NCI-H345 treated with DMSO at 0.1 percent for 48 hours (cell line): ENCODE measurements around the gene KDSR.
"Not testable (repeated sequence)": the region's sequence is repeated elsewhere in the genome, so short reads cannot be mapped to it uniquely, and the experiment has no call there.

Experiments
- DNase-seq: peaks from one replicate; lab custom pipeline; 2025; ENCODE audit not compliant: unreplicated experiment; lab: John Stamatoyannopoulos, UW

The KDSR gene

DNA sequence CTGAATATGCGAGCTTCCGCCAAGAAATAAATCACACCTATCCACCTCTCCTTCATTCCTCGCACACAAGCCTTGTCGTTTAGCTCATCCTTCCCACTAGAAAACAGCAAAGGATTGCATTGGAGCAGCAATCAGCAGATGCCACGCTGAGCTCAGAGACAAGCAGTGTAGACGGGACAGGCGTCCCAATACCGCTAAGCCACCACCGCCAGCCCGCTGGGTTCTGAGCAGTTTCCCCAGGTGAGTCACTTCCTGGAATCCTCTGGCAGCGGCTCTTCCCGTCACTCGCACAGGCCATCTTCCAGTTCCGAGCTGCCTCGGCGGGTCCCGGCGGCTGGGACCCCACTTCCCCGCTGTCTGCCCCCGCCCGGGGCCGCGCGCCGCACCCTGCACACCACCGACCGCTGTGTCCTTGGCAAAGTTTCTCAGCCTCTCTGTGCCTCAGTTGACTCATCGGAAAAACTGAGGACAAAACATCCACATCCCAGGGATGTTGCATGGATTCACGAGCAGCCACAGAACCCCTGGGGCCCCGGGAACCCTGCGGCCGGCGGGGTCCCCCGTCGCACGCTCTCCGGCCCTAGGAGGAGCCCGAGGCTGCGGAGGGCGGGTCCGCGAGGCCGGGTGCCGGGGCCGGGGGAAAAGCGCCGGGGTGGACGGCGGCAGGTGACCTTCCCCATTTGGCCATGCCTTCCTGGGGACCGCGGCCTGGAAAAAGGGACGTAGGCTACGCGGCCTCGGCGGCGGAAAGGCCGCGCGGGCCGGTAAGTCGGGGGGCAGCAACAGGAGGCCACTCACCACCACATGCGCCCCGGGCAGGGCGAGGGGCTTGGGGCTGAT, 573 bp downstream of the KDSR start:
- peak; percentile 8 for DNase-seq

- no peak for DNase-seq
These were observed 1.2 kb downstream of the KDSR start for GRCh38 chr18:63365876-63366212.

GRCh38 chr18:63363951-63364350, 3.1 kb downstream of the KDSR start:
- DNase-seq, result no peak

GRCh38 chr18:63363420-63363819, 3.6 kb downstream of the KDSR start:
- not testable (repeated sequence) for DNase-seq

DNA sequence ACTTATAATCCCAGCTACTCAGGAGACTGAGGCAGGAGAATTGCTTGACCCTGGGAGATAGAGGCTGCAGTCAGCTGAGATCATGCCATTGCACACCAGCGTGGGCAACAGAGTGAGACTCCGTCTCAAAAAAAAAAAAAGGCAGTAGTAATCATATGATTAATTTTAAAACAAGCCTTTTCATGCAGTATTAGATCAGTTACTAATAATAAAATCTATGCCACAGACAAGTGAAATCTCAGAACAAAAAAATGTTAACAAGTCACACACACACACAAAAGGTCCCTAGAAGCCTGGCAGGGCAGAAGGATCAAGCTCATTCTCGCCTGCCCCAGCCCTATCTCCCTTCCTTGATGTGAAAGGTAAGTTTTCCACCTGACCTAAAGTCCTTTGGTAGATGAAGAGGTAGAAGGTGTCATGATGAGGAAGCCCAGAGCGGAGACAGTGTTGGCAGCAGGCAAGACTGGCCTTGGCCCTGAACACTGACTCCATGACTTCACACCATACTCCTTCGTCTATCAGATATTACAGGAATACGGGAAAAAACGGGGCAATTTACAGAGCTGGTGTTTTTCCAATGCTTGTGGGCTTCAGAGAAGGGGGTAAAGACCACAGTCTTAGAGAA, 10.6 kb downstream of the KDSR start:
- DNase-seq, result no peak

DNA sequence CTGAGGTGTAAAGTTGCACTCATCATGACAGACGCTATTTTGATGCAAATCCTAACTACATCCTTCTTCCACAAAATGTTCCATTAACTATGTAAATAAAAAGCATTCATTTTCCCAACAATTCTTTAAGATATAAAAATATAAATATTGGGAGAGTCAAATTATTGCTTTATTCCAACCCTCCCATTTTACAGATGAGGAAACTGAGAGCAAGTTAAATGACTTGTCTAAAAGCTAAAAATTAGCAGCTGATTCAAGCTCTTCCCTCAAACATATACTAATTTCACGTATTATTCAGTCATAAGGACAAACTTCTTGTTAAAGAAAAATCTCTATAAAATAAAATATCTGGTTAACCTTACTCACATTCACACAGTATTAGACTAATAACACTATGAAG, 16.8 kb downstream of the KDSR start:
- DNase-seq, result no peak

DNA sequence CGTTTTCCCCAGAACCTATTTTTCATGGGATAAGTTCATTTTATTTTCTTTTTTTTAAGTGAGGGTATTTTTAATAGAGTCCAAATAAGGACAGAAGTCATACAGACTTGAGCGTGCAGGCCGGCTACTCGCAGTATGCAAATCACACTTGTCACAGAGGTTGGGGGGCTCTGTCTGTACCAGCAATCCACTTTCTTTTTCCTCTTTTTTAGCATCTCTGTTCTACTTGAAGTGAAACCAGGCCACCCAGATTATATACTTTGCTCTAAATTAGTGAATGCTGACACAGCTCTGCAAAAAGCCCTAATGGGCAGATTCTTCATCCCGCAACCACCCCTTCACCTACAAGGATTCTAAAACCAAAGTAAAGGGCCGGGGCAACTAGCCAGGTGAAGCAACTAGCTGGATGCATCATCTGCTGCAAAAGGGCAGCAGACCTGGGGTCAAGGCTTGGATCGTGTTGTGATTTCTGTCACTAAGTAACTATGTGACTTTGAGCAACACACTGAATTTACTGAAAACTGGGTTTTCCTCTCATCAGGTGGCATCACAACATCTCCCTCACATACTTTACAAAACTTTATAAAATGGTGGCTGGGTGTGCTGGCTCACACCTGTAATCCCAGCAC, 18.4 kb downstream of the KDSR start:
- no peak for DNase-seq

DNA sequence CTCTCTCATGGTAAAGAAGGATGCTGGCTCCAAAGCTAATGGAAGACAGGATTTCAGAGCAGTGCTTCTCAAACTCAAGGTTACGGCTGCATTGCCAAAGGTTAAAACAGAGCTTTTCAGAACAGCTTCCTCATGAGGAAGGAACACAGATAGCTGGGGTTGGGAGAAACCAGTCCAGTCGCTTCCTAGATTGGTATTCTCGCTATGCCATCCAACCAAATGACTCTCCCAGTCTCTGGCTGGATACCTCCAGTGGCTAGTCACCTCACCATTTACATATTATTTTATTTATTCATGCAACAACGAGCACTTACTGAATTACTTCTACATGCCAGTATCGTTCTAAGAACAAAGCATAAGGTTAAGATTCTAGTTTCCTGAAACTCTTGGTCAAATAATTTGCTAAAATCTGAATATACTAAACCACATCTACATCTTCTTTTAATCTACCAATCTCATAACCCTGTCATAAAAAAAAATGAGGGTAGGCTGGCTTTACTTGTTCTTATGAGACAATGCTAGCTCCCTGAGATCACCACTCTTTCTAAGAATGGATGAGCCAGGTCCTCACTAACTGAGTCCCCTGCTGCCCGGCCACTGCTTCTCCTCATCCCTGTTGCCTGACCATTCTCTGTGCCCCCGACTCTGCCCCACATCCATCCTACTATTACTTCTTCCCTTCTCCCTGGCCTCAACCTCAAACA, 20.4 kb downstream of the KDSR start:
- no peak for DNase-seq

GRCh38 chr18:63346031-63346430, 21.0 kb downstream of the KDSR start:
- DNase-seq, result no peak

GRCh38 chr18:63344918-63345317, 22.1 kb downstream of the KDSR start:
- no peak for DNase-seq

GRCh38 chr18:63344263-63344662, 22.7 kb downstream of the KDSR start:
- DNase-seq, result no peak

GRCh38 chr18:63342206-63342605, 24.8 kb downstream of the KDSR start:
- no peak for DNase-seq

DNA sequence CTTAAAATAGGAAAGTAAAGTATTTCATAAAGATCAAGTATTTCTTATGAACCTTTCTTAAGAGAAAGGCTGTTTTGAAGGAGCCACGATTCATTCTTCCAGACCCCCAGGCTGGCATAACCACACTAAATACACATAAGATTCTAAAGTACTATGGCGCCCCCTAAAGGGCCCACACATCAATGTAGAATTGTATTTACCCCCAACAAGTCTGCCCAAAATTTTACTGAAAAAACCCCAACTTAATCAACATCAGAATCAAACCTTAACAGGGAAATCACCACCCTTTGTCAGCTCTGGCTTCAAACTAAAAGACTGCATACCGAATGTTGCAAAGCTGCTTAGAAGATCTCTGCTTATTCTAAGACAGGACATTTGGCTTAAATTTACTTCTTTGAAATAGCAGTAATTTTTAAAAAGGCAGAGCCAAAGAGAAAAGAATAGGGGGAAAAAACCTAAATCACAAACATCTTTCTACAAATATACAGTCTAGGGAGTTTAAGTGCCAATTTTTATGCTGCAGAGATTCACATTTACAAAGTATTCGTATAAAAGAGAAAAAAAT, 27.0 kb downstream of the KDSR start:
- DNase-seq, result no peak

- no peak for DNase-seq
These were observed 30.5 kb downstream of the KDSR start for GRCh38 chr18:63336366-63337099.

DNA sequence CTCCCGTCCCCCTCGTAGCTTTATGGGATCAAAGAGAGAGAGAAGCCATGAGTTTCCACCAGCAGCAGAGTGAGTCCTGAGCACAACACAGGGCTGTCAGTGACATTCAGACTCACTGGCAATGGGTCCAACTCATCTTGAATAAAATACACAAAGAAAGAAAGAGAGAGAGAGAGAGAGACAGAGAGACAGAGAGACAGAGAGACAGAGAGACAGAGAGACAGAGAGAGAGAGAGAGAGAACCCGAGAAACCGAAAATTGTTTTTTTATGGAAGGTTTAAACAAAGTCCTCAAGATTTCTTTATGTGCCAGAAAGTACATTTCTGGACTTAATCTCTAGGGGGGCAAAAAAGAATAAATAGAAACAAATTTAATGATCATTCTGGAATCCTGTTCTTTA, 35.9 kb downstream of the KDSR start:
- no peak for DNase-seq

GRCh38 chr18:63329431-63330145, 37.4 kb downstream of the KDSR start:
- DNase-seq, result no peak

- DNase-seq, result no peak
These were observed 41.0 kb downstream of the KDSR start for GRCh38 chr18:63326011-63326410.

DNA sequence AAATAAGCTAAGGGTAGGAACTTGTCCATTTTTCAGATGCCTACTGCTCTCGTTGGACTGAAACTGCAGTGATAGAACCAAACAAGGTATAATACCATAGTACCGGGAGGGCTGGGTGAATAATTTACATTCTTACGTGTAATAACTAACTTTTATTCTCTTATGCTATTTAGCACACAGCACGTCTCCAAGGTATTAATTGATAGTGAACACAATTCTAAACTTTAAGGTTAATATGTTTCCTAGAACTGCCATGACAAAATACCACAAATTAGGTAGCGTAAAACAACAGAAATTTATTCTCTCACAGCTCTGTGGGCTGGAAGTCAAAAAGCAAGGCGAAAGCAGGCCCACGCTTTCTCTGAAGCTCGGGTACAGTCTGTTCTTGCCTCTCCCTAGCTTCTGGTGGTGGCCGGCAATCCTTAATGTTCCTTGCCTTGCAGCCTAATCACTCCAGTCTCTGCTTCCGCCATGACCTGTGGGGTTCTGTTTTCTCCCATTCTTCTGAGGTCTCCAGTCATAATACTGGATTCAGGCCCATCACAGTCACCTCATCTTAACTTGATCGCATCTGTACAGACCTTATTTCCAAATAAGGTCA, 41.8 kb downstream of the KDSR start:
- no peak for DNase-seq

DNA sequence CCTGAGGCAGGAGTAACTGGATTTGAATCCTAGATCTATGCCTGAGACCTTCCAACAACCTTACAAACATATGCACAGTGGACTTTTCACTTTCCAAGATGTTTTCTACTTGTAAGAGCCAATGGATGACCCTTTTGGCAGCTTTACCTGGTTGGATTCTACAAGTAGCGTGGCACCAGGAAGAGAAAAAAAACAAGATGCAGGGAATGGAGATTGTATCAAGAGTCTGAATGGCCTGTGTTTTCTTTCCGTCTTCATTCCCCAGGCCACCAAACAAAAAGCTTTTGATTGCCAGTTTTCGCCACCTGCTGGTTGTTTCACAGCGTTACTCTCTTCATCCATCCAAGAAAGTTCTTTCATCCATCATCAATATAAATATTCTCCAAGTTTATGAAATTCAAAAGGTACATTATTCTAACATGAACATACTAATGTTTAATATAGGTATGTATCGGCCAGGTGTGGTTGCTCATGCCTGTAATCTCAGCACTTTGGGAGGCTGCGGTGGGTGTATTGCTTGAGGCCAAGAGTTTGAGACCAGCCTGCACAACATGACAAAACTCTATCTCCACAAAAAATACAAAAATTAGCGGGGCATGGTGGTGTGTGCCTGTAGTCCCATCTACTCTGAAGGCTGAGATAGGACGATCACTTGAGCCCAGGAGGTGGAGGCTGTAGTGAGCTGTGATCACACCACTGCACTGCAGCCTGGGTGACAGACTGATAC, 43.9 kb downstream of the KDSR start:
- peak; percentile 85 for DNase-seq
